ENCODE measurements around the gene LAMA5.
A peak's percentile ranks its signal among the peaks of the same experiment; 100 is the strongest.

Gene LAMA5

GRCh38 chr20:62370115-62370806 lies 3.1 kb upstream of the LAMA5 start:
- ATAC-seq = peak; percentile 41
- no peak overlapping the region for H3K27ac Mint-ChIP-seq
- no peaks in the 10 kb centered on the region for H3K9me3 Mint-ChIP-seq
- H3K4me1 Mint-ChIP-seq = peaks cover 43% of the 10 kb centered on the region
- H3K4me3 Mint-ChIP-seq = no peak overlapping the region
- peaks cover 24% of the 10 kb centered on the region for H3K27me3 Mint-ChIP-seq
- no peaks in the 10 kb centered on the region for H3K36me3 Mint-ChIP-seq

- Mint-ChIP-seq H3K36me3 (no peaks in the 10 kb centered on the region), H3K4me1 (peaks cover 48% of the 10 kb centered on the region), H3K27ac (no peak overlapping the region), H3K27me3 (peaks cover 24% of the 10 kb centered on the region), H3K9me3 (no peaks in the 10 kb centered on the region), H3K4me3 (no peak overlapping the region)
- ATAC-seq = no peak
Observed at GRCh38 chr20:62369815-62370114, 2.7 kb upstream of the LAMA5 start.

- no peaks in the 10 kb centered on the region for H3K9me3 Mint-ChIP-seq
- no peaks in the 10 kb centered on the region for H3K36me3 Mint-ChIP-seq
- peak overlapping the region; percentile 79 for H3K27ac Mint-ChIP-seq
- peak overlapping the region; percentile 14 for H3K4me3 Mint-ChIP-seq
- peaks cover 24% of the 10 kb centered on the region for H3K27me3 Mint-ChIP-seq
- ATAC-seq = no peak
- H3K4me1 Mint-ChIP-seq = peaks cover 48% of the 10 kb centered on the region
Observed at GRCh38 chr20:62368976-62369814, 2.1 kb upstream of the LAMA5 start.

- ATAC-seq = no peak
- Mint-ChIP-seq H3K36me3 (no peaks in the 10 kb centered on the region), H3K9me3 (no peaks in the 10 kb centered on the region), H3K27me3 (peaks cover 24% of the 10 kb centered on the region), H3K4me3 (peak overlapping the region; percentile 83), H3K4me1 (peaks cover 51% of the 10 kb centered on the region), H3K27ac (peak overlapping the region; percentile 79)
Observed at GRCh38 chr20:62368392-62368975, 1.4 kb upstream of the LAMA5 start.

- H3K9me3 Mint-ChIP-seq = no peaks in the 10 kb centered on the region
- peaks cover 18% of the 10 kb centered on the region for H3K27me3 Mint-ChIP-seq
- peak overlapping the region; percentile 79 for H3K27ac Mint-ChIP-seq
- H3K4me1 Mint-ChIP-seq = peaks cover 48% of the 10 kb centered on the region
- ATAC-seq = no peak
- no peaks in the 10 kb centered on the region for H3K36me3 Mint-ChIP-seq
- peak overlapping the region; percentile 83 for H3K4me3 Mint-ChIP-seq
Observed at GRCh38 chr20:62367633-62368391, 700 bp upstream of the LAMA5 start.

- H3K27ac Mint-ChIP-seq = peak overlapping the region; percentile 63
- peak overlapping the region; percentile 61 for H3K4me3 Mint-ChIP-seq
- H3K9me3 Mint-ChIP-seq = no peaks in the 10 kb centered on the region
- peak; percentile 35 for ATAC-seq
- peaks cover 46% of the 10 kb centered on the region for H3K4me1 Mint-ChIP-seq
- peaks cover 14% of the 10 kb centered on the region for H3K27me3 Mint-ChIP-seq
- no peaks in the 10 kb centered on the region for H3K36me3 Mint-ChIP-seq
Observed at GRCh38 chr20:62366370-62367135, 559 bp downstream of the LAMA5 start.

- Mint-ChIP-seq H3K27ac (peak overlapping the region; percentile 63), H3K27me3 (peaks cover 14% of the 10 kb centered on the region)
- no peak for ATAC-seq
Observed at GRCh38 chr20:62365814-62366369, 1.2 kb downstream of the LAMA5 start.

GRCh38 chr20:62364911-62365736 lies 2.0 kb downstream of the LAMA5 start:
- Mint-ChIP-seq H3K4me1 (peaks cover 46% of the 10 kb centered on the region), H3K36me3 (no peaks in the 10 kb centered on the region), H3K27ac (peak overlapping the region; percentile 63), H3K27me3 (peaks cover 14% of the 10 kb centered on the region), H3K9me3 (no peaks in the 10 kb centered on the region), H3K4me3 (no peak overlapping the region)
- ATAC-seq = no peak

More at GRCh38 chr20:62365814-62366369, 1.2 kb downstream of the LAMA5 start:
- no peaks in the 10 kb centered on the region for H3K36me3 Mint-ChIP-seq
- no peaks in the 10 kb centered on the region for H3K9me3 Mint-ChIP-seq
- peak overlapping the region; percentile 61 for H3K4me3 Mint-ChIP-seq
- peaks cover 46% of the 10 kb centered on the region for H3K4me1 Mint-ChIP-seq

- no peak for ATAC-seq
Observed at GRCh38 chr20:62363920-62364851, 2.9 kb downstream of the LAMA5 start.

GRCh38 chr20:62362991-62363919 lies 3.9 kb downstream of the LAMA5 start:
- Mint-ChIP-seq H3K36me3 (no peaks in the 10 kb centered on the region), H3K27ac (no peak overlapping the region), H3K4me1 (peaks cover 35% of the 10 kb centered on the region), H3K4me3 (no peak overlapping the region), H3K27me3 (peaks cover 3% of the 10 kb centered on the region), H3K9me3 (no peaks in the 10 kb centered on the region)
- no peak for ATAC-seq

More at GRCh38 chr20:62363920-62364851, 2.9 kb downstream of the LAMA5 start:
- Mint-ChIP-seq H3K4me3 (no peak overlapping the region), H3K27ac (peak overlapping the region; percentile 63), H3K27me3 (peaks cover 12% of the 10 kb centered on the region), H3K4me1 (peaks cover 41% of the 10 kb centered on the region), H3K9me3 (no peaks in the 10 kb centered on the region), H3K36me3 (no peaks in the 10 kb centered on the region)

GRCh38 chr20:62362590-62362940 lies 4.5 kb downstream of the LAMA5 start:
- Mint-ChIP-seq H3K9me3 (no peaks in the 10 kb centered on the region), H3K4me1 (peaks cover 31% of the 10 kb centered on the region), H3K4me3 (no peak overlapping the region), H3K27me3 (no peaks in the 10 kb centered on the region), H3K36me3 (no peaks in the 10 kb centered on the region), H3K27ac (no peak overlapping the region)
- no peak for ATAC-seq
